ENCODE data around the gene CEP72.

DNA sequence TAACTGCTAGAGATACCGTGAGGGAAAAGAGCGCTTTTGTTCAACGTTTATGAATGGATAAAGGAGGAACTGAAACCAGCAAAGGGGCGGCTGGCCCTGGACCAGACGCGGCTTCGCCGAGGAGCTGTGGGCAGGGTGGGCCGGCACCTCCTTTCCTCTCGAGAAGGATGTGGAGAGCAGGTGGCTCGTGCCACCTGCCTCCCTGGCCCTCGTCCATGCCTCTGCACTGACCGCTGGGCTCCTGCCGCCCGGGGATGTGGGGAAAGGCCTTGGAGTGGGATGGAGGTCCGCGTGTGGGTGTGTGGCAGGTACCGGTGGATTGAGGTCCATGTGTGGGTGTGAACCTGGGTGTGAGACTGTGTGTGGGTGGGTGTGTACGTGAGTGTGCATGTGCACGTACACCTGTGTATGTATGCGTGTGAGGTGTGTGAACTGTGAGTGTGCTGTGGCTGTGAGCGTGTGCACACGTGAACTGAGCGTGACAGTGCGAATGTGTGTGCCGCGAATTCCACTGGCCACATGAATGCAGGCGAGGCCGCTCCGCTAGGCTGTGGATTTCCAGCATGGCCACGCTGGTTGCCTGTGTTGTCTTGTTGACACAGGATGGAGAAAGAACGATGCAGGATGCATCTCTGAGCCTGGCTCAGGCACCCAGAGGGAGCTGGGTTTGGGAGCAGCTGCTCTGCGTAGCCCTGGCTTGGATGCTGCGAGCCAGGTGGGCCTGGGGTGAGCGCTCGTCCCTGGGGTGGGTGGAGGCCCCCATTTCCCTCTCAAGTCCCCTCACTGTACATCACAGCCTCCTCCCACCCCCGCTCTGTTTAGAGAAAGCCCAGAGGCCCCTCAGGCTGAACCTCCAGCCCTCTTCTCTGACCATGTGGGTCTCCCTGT lies 4.4 kb upstream of the CEP72 start:
- TF ChIP-seq EP300 (IDR thresholded peaks at IDR 0.05) = no peak
- TF ChIP-seq, protein P1, sequence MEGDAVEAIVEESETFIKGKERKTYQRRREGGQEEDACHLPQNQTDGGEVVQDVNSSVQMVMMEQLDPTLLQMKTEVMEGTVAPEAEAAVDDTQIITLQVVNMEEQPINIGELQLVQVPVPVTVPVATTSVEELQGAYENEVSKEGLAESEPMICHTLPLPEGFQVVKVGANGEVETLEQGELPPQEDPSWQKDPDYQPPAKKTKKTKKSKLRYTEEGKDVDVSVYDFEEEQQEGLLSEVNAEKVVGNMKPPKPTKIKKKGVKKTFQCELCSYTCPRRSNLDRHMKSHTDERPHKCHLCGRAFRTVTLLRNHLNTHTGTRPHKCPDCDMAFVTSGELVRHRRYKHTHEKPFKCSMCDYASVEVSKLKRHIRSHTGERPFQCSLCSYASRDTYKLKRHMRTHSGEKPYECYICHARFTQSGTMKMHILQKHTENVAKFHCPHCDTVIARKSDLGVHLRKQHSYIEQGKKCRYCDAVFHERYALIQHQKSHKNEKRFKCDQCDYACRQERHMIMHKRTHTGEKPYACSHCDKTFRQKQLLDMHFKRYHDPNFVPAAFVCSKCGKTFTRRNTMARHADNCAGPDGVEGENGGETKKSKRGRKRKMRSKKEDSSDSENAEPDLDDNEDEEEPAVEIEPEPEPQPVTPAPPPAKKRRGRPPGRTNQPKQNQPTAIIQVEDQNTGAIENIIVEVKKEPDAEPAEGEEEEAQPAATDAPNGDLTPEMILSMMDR (IDR thresholded peaks at IDR 0.05) = no peak
